Airway epithelial cell (primary cell): ENCODE results near the gene IL36B. TPM values are rescaled to one million over a fixed set of nuclear protein-coding genes. Genes with fewer than 3 reads are reported as not detected.

Experiments
- total RNA-seq: library from RNA; depleted of rRNA; stranded (reverse); fragments of >200 nt; gene quantifications from 2 replicates; pipeline ENCODE4 v1.2.3, GENCODE V29; 2015

Gene IL36B
- not detected in 2 replicates for total RNA-seq

DNA sequence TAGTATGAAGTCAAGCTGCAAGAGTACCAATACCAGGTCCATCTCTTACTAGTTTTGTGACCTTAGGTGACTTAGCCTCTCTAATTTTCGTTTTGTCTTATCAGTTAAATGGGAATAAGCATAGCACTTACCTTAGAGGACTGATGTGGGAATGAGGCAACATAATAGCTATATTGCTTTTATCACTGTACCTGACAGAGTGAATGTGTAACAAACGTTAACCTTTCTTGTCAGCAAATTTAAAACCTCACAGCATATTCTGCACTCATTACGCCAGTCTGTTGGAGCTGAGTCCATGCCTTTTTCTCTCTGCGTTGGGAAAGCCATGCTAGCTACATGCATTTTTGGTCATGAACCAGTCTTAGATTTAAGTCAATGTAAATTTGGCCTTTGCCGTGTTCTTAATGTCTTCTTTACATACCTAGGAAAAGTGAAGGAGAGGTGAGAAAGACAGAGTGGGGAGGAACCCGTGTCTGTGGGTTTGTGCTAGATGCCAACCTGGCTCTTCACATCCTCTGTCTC, at the start of gene IL36B:
TSS of gene IL36B (minus strand) at position 472 of the 522 bp plus-strand sequence.

DNA sequence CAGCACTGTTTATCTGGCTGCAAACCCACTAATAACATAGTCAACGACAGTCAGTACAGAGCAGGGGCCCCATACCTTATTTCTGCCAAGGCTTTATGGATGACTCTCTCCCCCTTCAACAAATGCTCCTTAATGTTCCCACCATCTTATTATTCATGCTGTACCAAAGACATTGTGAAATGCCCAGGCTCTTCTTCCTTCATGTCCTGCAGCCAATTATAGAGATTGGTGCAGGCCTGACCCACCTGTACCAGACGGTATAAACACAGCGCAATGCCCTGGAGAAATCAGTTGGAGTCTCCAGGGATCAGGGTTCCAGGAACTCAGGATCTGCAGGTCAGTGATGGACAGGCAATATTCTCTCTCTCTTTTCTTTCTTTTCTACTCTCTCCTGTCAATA, 15.0 kb upstream of the IL36B start, which contains the start of gene IL1F10:
TSS of gene IL1F10 (plus strand) at position 290 of the 400 bp plus-strand sequence. CDS start 4,769 bp downstream, outside the sequence.

GRCh38 chr2:113058998-113059960, 6.6 kb upstream of the IL36B start, which contains the start of gene IL36RN:
Gene IL36RN (plus strand): TSS chr2:113059198. CDS start chr2:113059439, 241 bp downstream.

DNA sequence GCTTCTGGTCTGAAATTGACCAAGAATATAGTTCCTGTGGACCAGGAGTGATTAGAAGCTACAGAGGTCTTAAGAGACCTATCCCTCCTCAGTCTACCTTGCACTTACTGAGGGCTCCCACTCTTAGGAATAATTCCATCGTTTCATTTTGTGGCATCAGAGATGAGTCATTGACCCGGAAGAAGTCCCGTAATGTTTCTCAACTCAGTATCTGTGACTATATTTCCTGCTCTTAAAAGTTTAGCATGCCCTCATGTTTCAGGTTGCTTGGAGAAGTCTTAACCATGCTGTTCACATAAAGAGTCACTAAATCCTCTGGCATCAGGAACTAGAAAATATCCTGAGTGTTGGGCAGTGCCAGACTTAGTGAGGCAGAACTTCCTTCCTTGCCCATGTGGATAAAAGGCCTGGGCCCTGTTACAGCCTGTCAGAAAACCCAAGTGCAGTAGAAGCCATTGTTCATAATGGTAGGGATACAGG, 47.6 kb downstream of the IL36B start, which contains the start of gene IL36A:
TSS of gene IL36A (plus strand) at position 430 of the 480 bp plus-strand sequence. CDS start 413 bp downstream, outside the sequence.

GRCh38 chr2:112977559-112978056, 75.1 kb downstream of the IL36B start, which contains the start of gene IL36G:
Gene IL36G (plus strand): TSS chr2:112978006. CDS start chr2:112978639, 633 bp downstream.

Other genes with a start within 250 kb of the IL36B start
- gene IL1B, start 216.1 kb downstream of the IL36B start, total RNA-seq: 63.4 and 95.6 TPM in 2 replicates
- not detected in 2 replicates for gene IL37, start 141.7 kb downstream of the IL36B start, total RNA-seq
- 15.7 and 18.5 TPM in 2 replicates for gene IL36G, start 74.9 kb downstream of the IL36B start, total RNA-seq
- not detected in 2 replicates for gene IL36A, start 47.4 kb downstream of the IL36B start, total RNA-seq
- gene IL36RN, start 6.3 kb upstream of the IL36B start, total RNA-seq: 9.6 and 11.6 TPM in 2 replicates
- 0.78 TPM in 1 of 2 replicates, not detected in the other for gene IL1F10, start 15.1 kb upstream of the IL36B start, total RNA-seq
- 163 and 193 TPM in 2 replicates for gene IL1RN, start 74.7 kb upstream of the IL36B start, total RNA-seq
- gene PSD4, start 121.1 kb upstream of the IL36B start, total RNA-seq: 43.0 and 48.2 TPM in 2 replicates
- 0.14 and 0.60 TPM in 2 replicates for gene PAX8, start 226.1 kb upstream of the IL36B start, total RNA-seq